ENCODE results near the gene TMEM81. TPM values are rescaled to one million over a fixed set of nuclear protein-coding genes. Genes with fewer than 3 reads are reported as not detected.

Gene TMEM81
- total and polyA plus RNA-seq, 7 experiments from 2014 or later, result 0.79 to 8.9 (median 3.3) TPM

DNA sequence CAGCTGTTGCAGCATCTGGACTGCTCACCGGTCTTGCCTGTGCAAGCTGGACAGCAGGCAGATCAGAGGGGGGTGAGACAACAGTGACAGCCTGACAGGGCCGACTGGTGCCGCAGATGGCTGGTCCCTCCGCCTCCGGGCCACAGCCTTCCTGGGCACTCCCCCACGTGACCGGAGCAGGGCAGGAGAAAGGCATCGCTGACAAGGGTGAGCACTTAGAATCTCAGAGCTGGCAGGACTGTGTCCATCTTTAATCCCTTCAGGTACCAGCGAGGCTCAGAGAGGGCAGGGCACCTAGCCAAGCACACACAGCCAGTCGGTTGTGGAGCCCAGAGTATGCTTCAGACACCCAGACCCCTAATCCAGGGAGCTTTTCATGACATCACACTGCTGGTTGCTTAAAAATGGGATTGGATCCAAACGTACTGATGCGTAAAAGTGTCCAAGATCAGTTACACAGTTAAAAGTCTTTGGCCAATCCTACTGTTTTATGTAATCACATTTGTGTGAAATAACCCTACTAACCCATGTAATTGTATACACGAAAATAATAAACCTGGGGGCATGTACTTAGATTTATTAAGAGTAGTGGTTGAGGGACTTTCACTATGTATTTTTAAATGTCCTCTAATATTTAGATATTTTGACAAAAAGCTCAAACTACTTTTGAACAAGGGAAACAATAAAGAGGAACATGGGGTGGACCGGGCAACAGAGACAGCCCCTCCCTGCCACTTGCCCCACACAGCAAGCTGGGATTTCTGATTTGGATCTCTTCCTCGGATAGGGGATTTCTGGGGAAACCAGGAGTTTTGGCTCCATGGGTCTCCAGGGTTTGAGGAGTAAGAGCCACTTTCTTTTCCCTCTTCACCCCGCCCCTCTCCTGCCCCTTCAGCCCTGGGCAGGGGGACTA is 42.0 kb downstream of the TMEM81 start:
- Histone ChIP-seq H3K9me3 (ENCODE audit: control insufficient read depth in 2 of 3, low read length in 3 of 3) (no peaks in the 10 kb centered on the region), H3K4me3 (ENCODE audit: low read length) (no peak overlapping the region), H3K36me3 (ENCODE audit: control insufficient read depth in 2 of 3, insufficient read depth in 3 of 3, low read length in 3 of 3) (no peaks in the 10 kb centered on the region), H3K27ac (ENCODE audit: low read depth, low read length) (no peak overlapping the region), H3K4me1 (ENCODE audit: control insufficient read depth in 2 of 2, insufficient read depth in 2 of 2, low read length in 2 of 2) (no peaks in the 10 kb centered on the region), H3K27me3 (ENCODE audit: control insufficient read depth in 2 of 2, insufficient read depth in 2 of 2, low read length in 2 of 2) (no peaks in the 10 kb centered on the region)
- no peaks in the 10 kb centered on the region for H3K36me3 Mint-ChIP-seq
- intact Hi-C loops (cut with micrococcal nuclease), result no loop called here
- DNase-seq, result no peak
- no peak overlapping the region for H3K27ac Mint-ChIP-seq
- no peak overlapping the region for H3K4me3 Mint-ChIP-seq
- CTCF ChIA-PET, result no interaction called here
- no peak for ATAC-seq
- H3K9me3 Mint-ChIP-seq, result no peaks in the 10 kb centered on the region
- H3K4me1 Mint-ChIP-seq, result no peaks in the 10 kb centered on the region
- POLR2A ChIA-PET, result no interaction called here
- H3K27me3 Mint-ChIP-seq, result peaks cover 33 to 71% (median 45%) of the 10 kb centered on the region in 5 donors

DNA sequence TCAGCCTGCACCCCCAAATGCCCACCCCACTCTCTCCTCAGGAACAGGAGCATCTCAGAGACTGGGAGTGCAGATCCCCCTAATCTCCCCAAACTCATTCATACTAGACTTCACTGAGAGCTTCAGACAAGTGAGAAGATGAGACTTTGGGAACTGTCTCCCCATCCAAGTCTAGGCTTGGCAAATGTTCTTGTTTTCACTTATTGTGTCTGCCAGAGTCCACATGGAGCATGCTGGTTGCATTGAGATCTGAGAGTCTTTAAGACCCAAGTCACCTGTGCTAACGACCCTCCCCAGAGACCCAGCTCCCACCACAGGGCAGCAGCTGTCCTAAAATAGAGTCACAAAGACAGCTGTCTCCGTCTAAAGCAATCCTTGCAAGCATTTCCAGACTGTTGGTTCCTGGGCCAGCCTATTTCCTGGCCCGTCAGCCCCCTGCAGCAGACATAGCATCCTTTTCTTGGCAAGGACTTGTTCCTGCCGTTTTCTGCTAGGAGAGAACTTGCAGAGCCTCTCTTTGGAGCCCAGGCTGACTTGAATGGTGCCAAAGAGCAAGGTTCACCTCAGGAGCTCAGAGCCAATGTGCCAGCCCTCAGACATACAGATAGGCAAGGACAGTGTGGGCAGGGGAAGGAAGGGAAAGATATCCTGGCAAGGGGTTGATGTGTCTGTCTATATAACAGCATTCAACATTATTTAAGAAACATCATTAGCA is 43.1 kb downstream of the TMEM81 start:
- no peak overlapping the region for H3K4me3 ChIP-seq (ENCODE audit: low read length)
- intact Hi-C loops (cut with micrococcal nuclease), result no loop called here
- DNase-seq (no peak), ATAC-seq (no peak)
- Mint-ChIP-seq H3K4me3 (no peak overlapping the region), H3K27ac (no peak overlapping the region), H3K36me3 (no peaks in the 10 kb centered on the region), H3K4me1 (no peaks in the 10 kb centered on the region), H3K9me3 (no peaks in the 10 kb centered on the region), H3K27me3 (peaks cover 26 to 60% (median 43%) of the 10 kb centered on the region in 5 donors)
- no peak overlapping the region for H3K27ac ChIP-seq (ENCODE audit: low read depth, low read length)
- CTCF ChIA-PET, result no interaction called here
- H3K4me1 ChIP-seq (ENCODE audit: control insufficient read depth in 2 of 2, insufficient read depth in 2 of 2, low read length in 2 of 2), result no peaks in the 10 kb centered on the region
- POLR2A ChIA-PET, result no interaction called here
- H3K36me3 ChIP-seq (ENCODE audit: control insufficient read depth in 2 of 3, insufficient read depth in 3 of 3, low read length in 3 of 3), result no peaks in the 10 kb centered on the region
- H3K27me3 ChIP-seq (ENCODE audit: control insufficient read depth in 2 of 2, insufficient read depth in 2 of 2, low read length in 2 of 2), result no peaks in the 10 kb centered on the region
- no peaks in the 10 kb centered on the region for H3K9me3 ChIP-seq (ENCODE audit: control insufficient read depth in 2 of 3, low read length in 3 of 3)

DNA sequence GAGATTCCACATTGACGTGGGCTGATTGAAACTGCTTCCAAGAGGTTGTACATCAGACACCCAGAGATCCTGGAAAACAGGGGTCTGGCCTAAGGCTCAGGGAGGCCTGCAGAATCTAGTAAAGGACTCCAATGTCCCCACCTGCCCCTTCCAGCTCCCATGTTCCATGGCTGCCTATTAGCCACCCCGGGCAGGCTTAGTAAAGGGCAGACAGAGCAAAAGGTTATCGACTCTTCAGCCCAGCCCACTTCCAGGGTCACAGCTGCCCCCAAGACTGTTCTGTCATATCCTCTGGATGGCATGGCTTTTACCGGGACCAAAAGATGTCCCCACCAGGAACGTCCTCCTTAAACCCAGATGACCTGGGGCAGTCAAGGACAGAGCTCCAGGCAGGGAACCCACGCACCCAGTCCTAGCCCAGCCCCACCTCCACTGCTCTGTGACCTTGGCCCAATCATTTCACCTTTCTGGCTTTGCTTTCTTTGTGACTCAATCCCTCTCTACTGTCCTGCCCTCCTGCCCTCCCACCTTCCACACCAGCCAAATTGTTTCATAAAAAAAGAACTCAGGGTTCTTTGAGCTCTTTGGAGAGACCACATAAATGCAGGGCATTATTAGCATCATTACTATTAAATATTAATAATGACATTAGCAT is 46.0 kb downstream of the TMEM81 start:
- Histone ChIP-seq H3K9me3 (ENCODE audit: control insufficient read depth in 2 of 3, low read length in 3 of 3) (no peaks in the 10 kb centered on the region), H3K4me3 (ENCODE audit: low read length) (no peak overlapping the region), H3K27ac (ENCODE audit: low read depth, low read length) (no peak overlapping the region), H3K27me3 (ENCODE audit: control insufficient read depth in 2 of 2, insufficient read depth in 2 of 2, low read length in 2 of 2) (no peaks in the 10 kb centered on the region), H3K36me3 (ENCODE audit: control insufficient read depth in 2 of 3, insufficient read depth in 3 of 3, low read length in 3 of 3) (no peaks in the 10 kb centered on the region), H3K4me1 (ENCODE audit: control insufficient read depth in 2 of 2, insufficient read depth in 2 of 2, low read length in 2 of 2) (no peaks in the 10 kb centered on the region)
- Mint-ChIP-seq H3K4me3 (no peak overlapping the region), H3K4me1 (peaks cover 0 to 4% (median 0%) of the 10 kb centered on the region in 7 donors), H3K27ac (no peak overlapping the region), H3K9me3 (peaks cover 0 to 6% (median 0%) of the 10 kb centered on the region in 11 donors), H3K36me3 (peaks cover 0 to 4% (median 0%) of the 10 kb centered on the region in 5 donors), H3K27me3 (peaks cover 16 to 38% (median 22%) of the 10 kb centered on the region in 5 donors)
- DNase-seq (no peak), ATAC-seq (no peak)
- ChIA-PET CTCF (interaction anchor here (1.1 kb wide), 1 partner anchor 24 kb away, joined by 3 read pairs; no protein-coding TSS in a partner anchor), POLR2A (no interaction called here)
- intact Hi-C loops (cut with micrococcal nuclease), result no loop called here

DNA sequence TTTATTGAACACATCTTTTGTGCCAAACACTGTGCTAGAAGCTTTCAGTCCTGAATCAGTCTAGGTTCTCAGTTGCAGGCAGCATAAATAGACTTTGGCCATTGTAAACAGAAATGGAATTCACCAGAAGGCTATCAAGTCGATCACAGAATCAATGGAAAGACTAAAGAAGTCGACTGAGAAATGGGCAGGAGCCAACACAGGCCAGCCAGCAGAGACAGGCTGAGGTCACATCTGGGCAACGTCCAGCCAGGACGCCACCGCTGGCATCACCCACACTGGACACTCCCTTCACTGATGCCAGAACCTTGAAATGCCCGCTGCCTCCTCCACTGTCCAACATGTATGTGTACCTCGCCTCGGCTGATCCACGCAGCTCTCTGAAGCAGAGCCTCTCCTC is 46.7 kb downstream of the TMEM81 start:
- intact Hi-C loops (cut with micrococcal nuclease), result no loop called here
- DNase-seq (no peak), ATAC-seq (no peak)
- Histone ChIP-seq H3K36me3 (ENCODE audit: control insufficient read depth in 2 of 3, insufficient read depth in 3 of 3, low read length in 3 of 3) (no peaks in the 10 kb centered on the region), H3K27ac (ENCODE audit: low read depth, low read length) (no peak overlapping the region), H3K27me3 (ENCODE audit: control insufficient read depth in 2 of 2, insufficient read depth in 2 of 2, low read length in 2 of 2) (no peaks in the 10 kb centered on the region), H3K4me3 (ENCODE audit: low read length) (no peak overlapping the region), H3K4me1 (ENCODE audit: control insufficient read depth in 2 of 2, insufficient read depth in 2 of 2, low read length in 2 of 2) (no peaks in the 10 kb centered on the region), H3K9me3 (ENCODE audit: control insufficient read depth in 2 of 3, low read length in 3 of 3) (no peaks in the 10 kb centered on the region)
- Mint-ChIP-seq H3K4me1 (peaks cover 0 to 4% (median 0%) of the 10 kb centered on the region in 7 donors), H3K9me3 (peaks cover 0 to 6% (median 0%) of the 10 kb centered on the region in 11 donors), H3K27ac (no peak overlapping the region), H3K36me3 (peaks cover 0 to 4% (median 0%) of the 10 kb centered on the region in 5 donors), H3K4me3 (no peak overlapping the region), H3K27me3 (peaks cover 15 to 34% (median 19%) of the 10 kb centered on the region in 5 donors)
- CTCF ChIA-PET, result no interaction called here
- POLR2A ChIA-PET, result no interaction called here

Other genes starting within 250 kb of the TMEM81 start
- gene NFASC, start 213.6 kb downstream of the TMEM81 start, total RNA-seq, result under 1 TPM in 1 of 5 experiments, not detected in 4; 0.31 TPM
- gene NFASC, start 213.6 kb downstream of the TMEM81 start, polyA plus RNA-seq, result not detected
- not detected for gene CNTN2, start 41.2 kb downstream of the TMEM81 start, total RNA-seq
- not detected for gene CNTN2, start 41.2 kb downstream of the TMEM81 start, polyA plus RNA-seq
- gene RBBP5, start 37.5 kb upstream of the TMEM81 start, total RNA-seq, result 10 to 100 TPM; 11.0 to 31.5 (median 21.0) TPM
- gene RBBP5, start 37.5 kb upstream of the TMEM81 start, polyA plus RNA-seq, result 10 to 100 TPM; 21.1 to 24.0 TPM
- gene DSTYK, start 127.2 kb upstream of the TMEM81 start, total RNA-seq, result 10 to 100 TPM; 11.3 to 18.5 (median 15.2) TPM
- gene DSTYK, start 127.2 kb upstream of the TMEM81 start, polyA plus RNA-seq, result 1 to 10 TPM; 6.4 to 9.5 TPM
- gene TMCC2, start 143.5 kb upstream of the TMEM81 start, total RNA-seq, result 1 to 10 TPM; 1.1 to 3.6 (median 1.8) TPM
- gene TMCC2, start 143.5 kb upstream of the TMEM81 start, polyA plus RNA-seq, result under 1 TPM; 0.30 to 0.38 TPM
- 10 to 100 TPM in 4 of 5 experiments, 1 to 10 TPM in 1; 9.1 to 57.8 (median 23.0) TPM for gene NUAK2, start 237.3 kb upstream of the TMEM81 start, total RNA-seq
- 10 to 100 TPM; 40.7 to 85.5 TPM for gene NUAK2, start 237.3 kb upstream of the TMEM81 start, polyA plus RNA-seq